ENCODE data around the gene C20orf204. TPM values are rescaled to one million over a fixed set of nuclear protein-coding genes. Genes with fewer than 3 reads are reported as not detected.

The C20orf204 gene
- total RNA-seq, 1 donor from 2014 or later, result 0.82 TPM

GRCh38 chr20:64072498-64073063 lies 36.6 kb downstream of the C20orf204 start:
- DNase-seq, result no peak

GRCh38 chr20:64073476-64074183 lies 37.6 kb downstream of the C20orf204 start:
- DNase-seq, result no peak

GRCh38 chr20:64074184-64074789 lies 38.3 kb downstream of the C20orf204 start:
- DNase-seq, result no peak

GRCh38 chr20:64074963-64075362 lies 39.0 kb downstream of the C20orf204 start:
- no peak for DNase-seq

GRCh38 chr20:64075556-64075955 lies 39.6 kb downstream of the C20orf204 start:
- DNase-seq, result no peak

GRCh38 chr20:64076061-64076997 lies 40.3 kb downstream of the C20orf204 start:
- DNase-seq, result no peak

GRCh38 chr20:64077094-64077493 lies 41.1 kb downstream of the C20orf204 start:
- no peak for DNase-seq

GRCh38 chr20:64077541-64077875 lies 41.5 kb downstream of the C20orf204 start:
- no peak for DNase-seq

- no peak for DNase-seq
Observed at GRCh38 chr20:64077876-64078551, 42.0 kb downstream of the C20orf204 start.

GRCh38 chr20:64078934-64079272 lies 42.9 kb downstream of the C20orf204 start:
- no peak for DNase-seq

- peak; percentile 88 for DNase-seq
Observed at GRCh38 chr20:64079273-64080012, 43.5 kb downstream of the C20orf204 start, which contains the start of gene RGS19. Gene RGS19 (minus strand): TSS chr20:64079518. CDS start chr20:64076886, 2,632 bp downstream.

GRCh38 chr20:64080013-64080812 lies 44.2 kb downstream of the C20orf204 start, which contains the start of gene OPRL1:
Gene OPRL1 (plus strand): TSS chr20:64080082. CDS start chr20:64092721, 12,639 bp downstream.
- DNase-seq, result no peak

- no peak for DNase-seq
Observed at GRCh38 chr20:64080813-64081623, 45.0 kb downstream of the C20orf204 start.

GRCh38 chr20:64081624-64081964 lies 45.6 kb downstream of the C20orf204 start:
- DNase-seq, result no peak

GRCh38 chr20:64082126-64082731 lies 46.2 kb downstream of the C20orf204 start:
- no peak for DNase-seq

- DNase-seq, result no peak
Observed at GRCh38 chr20:64082820-64083377, 46.9 kb downstream of the C20orf204 start.

- DNase-seq, result peak; percentile 88
Observed at GRCh38 chr20:64083378-64083803, 47.4 kb downstream of the C20orf204 start.

GRCh38 chr20:64083804-64084684 lies 48.1 kb downstream of the C20orf204 start, which contains the start of gene LKAAEAR1:
Gene LKAAEAR1 (minus strand): TSS chr20:64084398. CDS start chr20:64084219, 179 bp downstream.
- peak; percentile 42 for DNase-seq

All from tongue (tissue), 2 donors.